ENCODE measurements around the gene ZEB1.

GRCh38 chr10:31273789-31274188, 45.2 kb upstream of the ZEB1 start:
- TF ChIP-seq, protein P1, sequence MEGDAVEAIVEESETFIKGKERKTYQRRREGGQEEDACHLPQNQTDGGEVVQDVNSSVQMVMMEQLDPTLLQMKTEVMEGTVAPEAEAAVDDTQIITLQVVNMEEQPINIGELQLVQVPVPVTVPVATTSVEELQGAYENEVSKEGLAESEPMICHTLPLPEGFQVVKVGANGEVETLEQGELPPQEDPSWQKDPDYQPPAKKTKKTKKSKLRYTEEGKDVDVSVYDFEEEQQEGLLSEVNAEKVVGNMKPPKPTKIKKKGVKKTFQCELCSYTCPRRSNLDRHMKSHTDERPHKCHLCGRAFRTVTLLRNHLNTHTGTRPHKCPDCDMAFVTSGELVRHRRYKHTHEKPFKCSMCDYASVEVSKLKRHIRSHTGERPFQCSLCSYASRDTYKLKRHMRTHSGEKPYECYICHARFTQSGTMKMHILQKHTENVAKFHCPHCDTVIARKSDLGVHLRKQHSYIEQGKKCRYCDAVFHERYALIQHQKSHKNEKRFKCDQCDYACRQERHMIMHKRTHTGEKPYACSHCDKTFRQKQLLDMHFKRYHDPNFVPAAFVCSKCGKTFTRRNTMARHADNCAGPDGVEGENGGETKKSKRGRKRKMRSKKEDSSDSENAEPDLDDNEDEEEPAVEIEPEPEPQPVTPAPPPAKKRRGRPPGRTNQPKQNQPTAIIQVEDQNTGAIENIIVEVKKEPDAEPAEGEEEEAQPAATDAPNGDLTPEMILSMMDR (IDR thresholded peaks at IDR 0.05) = no peak
- TF ChIP-seq POLR2A (IDR thresholded peaks at IDR 0.05) (no peak), EP300 (IDR thresholded peaks at IDR 0.05; ENCODE audit: low read depth) (no peak)

Data from transverse colon (tissue), 3 donors.